22Rv1 (cell line): ENCODE results near the gene R3HDML.

Experiments used
- H3K27ac ChIP-seq: fragments of 450-650 bp; 2 replicates; pipeline ENCODE4 v1.5.1; 2017
- ZFX ChIP-seq: fragments of 450-650 bp; IDR thresholded peaks from 2 replicates; pipeline ENCODE4 v1.6.1; 2017; ENCODE audit warnings: antibody characterized with exemption, borderline replicate concordance
- TF ChIP-seq, protein P1 (sequence below): fragments of 450-650 bp; IDR thresholded peaks from 2 replicates; pipeline ENCODE4 v1.5.1; 2017; ENCODE audit warnings: mild to moderate bottlenecking

The R3HDML gene

DNA sequence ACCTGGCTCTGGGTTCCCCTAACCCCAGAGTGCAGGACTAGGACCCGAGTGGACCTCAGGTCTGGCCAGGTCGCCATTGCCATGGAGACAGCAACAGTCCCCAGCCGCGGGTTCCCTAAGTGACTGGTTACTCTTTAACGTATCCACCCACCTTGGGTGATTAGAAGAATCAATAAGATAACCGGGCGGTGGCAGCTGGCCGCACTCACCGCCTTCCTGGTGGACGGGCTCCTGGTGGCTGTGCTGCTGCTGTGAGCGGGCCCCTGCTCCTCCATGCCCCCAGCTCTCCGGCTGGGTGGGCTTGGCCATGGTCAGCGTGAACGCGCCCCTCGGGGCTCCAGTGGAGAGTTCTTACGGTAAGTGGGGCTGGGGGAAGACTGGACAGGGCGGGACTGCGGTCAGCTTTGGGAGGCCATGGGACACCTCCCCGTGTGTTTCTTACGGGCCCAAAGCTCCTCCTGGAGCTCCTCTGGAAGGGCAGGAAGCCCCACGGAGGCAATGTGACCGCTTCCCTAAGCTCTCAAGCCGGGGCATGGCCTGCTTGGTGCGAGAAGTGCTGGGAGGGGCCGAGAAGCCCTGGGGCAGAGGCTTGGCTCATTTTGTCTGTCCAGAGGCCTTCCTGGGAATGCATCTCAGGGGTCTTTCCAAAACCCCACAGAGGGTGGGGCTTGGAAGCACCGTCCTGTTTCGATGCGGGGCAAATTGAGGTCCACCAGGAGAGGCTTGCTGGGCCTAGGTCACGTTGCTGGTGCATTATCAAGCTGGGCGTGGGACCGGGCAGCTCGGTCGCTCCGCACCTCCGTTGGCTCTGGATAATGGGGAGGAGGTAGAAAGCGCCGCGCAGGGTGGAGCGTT lies 18.9 kb downstream of the R3HDML start, which contains the start of gene HNF4A:
HNF4A (plus strand) TSS at position 202 of the 855 bp plus-strand sequence; CDS start at position 308, 106 bp downstream.
- TF ChIP-seq ZFX = no peak
- TF ChIP-seq, protein P1, sequence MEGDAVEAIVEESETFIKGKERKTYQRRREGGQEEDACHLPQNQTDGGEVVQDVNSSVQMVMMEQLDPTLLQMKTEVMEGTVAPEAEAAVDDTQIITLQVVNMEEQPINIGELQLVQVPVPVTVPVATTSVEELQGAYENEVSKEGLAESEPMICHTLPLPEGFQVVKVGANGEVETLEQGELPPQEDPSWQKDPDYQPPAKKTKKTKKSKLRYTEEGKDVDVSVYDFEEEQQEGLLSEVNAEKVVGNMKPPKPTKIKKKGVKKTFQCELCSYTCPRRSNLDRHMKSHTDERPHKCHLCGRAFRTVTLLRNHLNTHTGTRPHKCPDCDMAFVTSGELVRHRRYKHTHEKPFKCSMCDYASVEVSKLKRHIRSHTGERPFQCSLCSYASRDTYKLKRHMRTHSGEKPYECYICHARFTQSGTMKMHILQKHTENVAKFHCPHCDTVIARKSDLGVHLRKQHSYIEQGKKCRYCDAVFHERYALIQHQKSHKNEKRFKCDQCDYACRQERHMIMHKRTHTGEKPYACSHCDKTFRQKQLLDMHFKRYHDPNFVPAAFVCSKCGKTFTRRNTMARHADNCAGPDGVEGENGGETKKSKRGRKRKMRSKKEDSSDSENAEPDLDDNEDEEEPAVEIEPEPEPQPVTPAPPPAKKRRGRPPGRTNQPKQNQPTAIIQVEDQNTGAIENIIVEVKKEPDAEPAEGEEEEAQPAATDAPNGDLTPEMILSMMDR = no peak
- H3K27ac ChIP-seq = no peak within 1 kb of the TSS

DNA sequence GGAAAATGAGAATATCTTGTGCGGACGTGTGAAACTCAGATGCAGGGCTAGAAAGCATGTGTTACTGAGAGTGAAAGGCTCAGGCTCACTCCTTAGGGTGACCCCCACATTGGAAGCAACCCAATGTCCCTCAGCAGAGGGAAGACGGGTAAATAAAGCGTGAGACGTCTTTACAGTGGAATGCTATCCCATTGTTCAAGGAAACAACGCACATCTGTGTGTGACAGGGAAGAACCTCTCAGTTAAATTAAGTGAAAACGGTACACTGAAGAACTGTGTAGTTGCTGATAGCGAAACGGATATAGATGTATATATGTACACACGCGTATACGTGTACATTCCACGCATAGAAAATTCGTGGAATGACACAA lies 19.5 kb downstream of the R3HDML start:
- H3K27ac ChIP-seq = no peak overlapping the region
- no peak for TF ChIP-seq ZFX
- TF ChIP-seq, protein P1 = no peak

DNA sequence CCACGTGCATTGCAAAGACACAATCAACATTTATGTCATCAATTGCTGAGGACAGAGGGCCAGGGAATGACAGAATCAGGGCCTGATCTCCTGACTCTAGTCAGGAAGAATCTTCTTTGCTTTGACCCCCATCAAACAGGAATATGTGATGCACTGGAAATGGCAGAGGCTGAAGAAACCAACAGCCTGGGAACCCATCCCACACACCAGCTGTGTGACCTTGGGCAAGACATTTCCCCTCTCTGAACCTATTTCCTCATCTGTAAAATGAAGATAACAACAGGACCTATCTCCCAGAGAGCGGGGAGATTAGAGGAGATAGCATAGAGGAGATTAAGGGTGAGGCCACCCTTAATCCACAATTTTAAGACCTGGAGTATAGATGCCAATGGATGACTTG lies 20.2 kb downstream of the R3HDML start:
- TF ChIP-seq, protein P1 = no peak
- no peak for TF ChIP-seq ZFX
- no peak overlapping the region for H3K27ac ChIP-seq

DNA sequence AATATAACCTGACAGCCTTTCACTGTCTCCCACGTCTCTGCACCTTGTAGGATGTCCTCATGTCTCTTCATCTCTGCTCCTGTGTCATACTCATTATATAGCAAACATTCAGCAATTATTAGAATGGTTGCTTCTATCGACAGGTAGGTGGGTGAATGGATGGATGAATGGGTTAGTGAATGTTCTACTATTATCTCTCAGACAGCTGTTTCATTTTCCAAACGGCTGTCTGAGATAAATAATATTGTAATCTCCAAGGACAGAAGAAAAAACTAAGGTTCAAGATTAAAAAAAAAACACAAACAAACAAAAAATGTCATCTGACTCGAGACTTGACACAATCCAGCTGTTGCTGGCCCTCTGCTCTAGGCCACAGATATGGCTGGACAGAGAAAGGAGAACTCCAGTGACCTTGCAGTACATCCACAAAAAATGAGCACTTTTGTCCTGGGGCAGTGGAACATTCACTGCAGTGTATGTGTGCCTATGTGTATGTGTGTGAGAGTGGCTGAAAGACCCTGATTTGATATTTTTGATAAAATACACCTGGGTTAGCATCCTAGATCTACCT lies 20.8 kb downstream of the R3HDML start:
- H3K27ac ChIP-seq = no peak overlapping the region
- no peak for TF ChIP-seq ZFX
- TF ChIP-seq, protein P1 = no peak

DNA sequence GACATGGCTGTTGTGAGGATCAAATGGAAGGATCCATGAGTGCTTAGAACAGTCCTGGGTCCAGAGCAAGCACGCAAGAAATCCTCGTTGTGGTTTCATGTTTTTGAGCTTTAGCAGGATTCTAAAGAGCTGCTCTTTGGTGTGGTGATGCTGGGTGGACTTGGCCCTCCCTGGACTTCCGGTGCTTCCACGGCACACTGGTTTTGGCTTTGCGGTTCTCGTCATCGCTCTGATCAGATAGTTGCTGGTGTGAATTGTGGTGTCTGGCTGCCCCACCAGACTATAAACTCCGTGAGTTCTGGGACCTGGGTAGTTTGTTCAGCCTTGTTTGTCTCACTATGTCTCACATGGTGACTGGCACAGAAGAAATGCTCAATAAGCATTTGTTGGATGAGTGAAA lies 21.9 kb downstream of the R3HDML start:
- TF ChIP-seq ZFX = no peak
- TF ChIP-seq, protein P1 = no peak
- H3K27ac ChIP-seq = no peak overlapping the region

DNA sequence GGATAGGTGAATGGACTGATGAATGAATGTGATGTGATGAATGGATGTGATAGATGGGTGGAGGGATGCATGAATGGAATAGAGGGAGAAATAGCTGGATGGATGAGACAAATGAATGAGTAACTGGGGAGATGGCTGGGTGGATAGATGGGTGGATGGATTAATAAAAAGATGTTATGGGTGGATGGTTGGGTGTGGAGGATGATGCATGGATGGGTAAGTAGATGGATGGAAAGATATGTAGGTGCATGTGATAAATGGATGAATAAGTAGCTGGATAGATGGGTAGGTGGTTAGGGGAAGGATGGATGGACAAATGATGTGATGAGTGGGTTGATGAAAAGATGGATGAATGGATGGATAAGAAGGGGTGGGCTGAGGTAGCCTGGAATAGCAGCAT lies 23.4 kb downstream of the R3HDML start:
- TF ChIP-seq, protein P1 = no peak
- TF ChIP-seq ZFX = no peak
- H3K27ac ChIP-seq = no peak overlapping the region

DNA sequence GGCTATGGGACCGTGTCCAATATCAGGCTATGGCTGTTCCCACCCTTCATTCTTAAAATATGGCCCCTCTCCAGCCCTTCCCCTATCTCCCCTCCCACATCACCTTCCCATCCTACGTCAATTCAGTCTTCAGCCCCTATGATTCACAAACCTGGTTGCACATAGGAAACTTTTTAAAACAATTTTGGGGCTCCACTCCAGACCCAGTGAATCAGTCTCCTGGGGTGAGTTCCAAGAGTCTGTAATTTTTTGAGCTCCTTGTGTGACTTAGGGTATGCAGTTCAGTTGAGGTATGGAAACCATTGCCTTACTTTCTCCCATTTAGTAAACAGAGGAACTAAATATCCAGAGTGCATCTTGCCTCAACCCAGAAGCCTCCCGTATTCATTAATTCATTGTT lies 24.2 kb downstream of the R3HDML start:
- no peak for TF ChIP-seq ZFX
- TF ChIP-seq, protein P1 = no peak

More for the DNA sequence above, 24.2 kb downstream of the R3HDML start:
- no peak overlapping the region for H3K27ac ChIP-seq
